Activated naive CD8-positive, alpha-beta T cell treated with anti-CD3 and anti-CD28 coated beads, Interleukin-2, amount 10 ng/mL, durations not matched to agents 7 days and 5 days (primary cell): Measurements from ENCODE around the gene TPCN1. TPM values are rescaled to one million over a fixed set of nuclear protein-coding genes. Genes with fewer than 3 reads are reported as not detected.

Source experiments
- ATAC-seq: fragments of 150-1000 bp; cut with Tn5 transposase; one replicate; pipeline ENCODE4 v1.10.0; 2021; ENCODE audit warnings: low read depth, moderate library complexity
- POLR2A ChIA-PET: fragments of 350-600 bp; sonication (Branson Sonifier 250); formaldehyde crosslinking; loops from one replicate; lab custom pipeline; 2021; ENCODE audit warnings: antibody characterized with exemption; lab: Charles Lee
- DNase-seq: peaks from one replicate; pipeline ENCODE4 v3.0.0; 2021
- H3K27ac Mint-ChIP-seq: one replicate; pipeline ENCODE4 v1.8.0; 2022; ENCODE audit warnings: mild to moderate bottlenecking, mixed read lengths
- H3K27me3 Mint-ChIP-seq: one replicate; pipeline ENCODE4 v1.8.0; 2022; ENCODE audit warnings: mild to moderate bottlenecking, moderate library complexity, mixed read lengths
- H3K36me3 Mint-ChIP-seq: one replicate; pipeline ENCODE4 v1.8.0; 2021; ENCODE audit warnings: mild to moderate bottlenecking, mixed read lengths
- H3K4me1 Mint-ChIP-seq: one replicate; pipeline ENCODE4 v1.8.0; 2021; ENCODE audit warnings: mixed read lengths
- H3K4me3 Mint-ChIP-seq: one replicate; pipeline ENCODE4 v1.8.0; 2022; ENCODE audit warnings: mild to moderate bottlenecking, moderate library complexity, mixed read lengths
- H3K9me3 Mint-ChIP-seq: one replicate; pipeline ENCODE4 v1.8.0; 2021; ENCODE audit warnings: mixed read lengths
- total RNA-seq, 2 experiments: library from RNA; stranded (reverse); gene quantifications; one replicate each; pipeline ENCODE4 v1.2.3, GENCODE V29; 2021

TPCN1 gene
- total RNA-seq, 2 experiments from 2014 or later: 29.9 to 32.0 TPM

- H3K4me3 Mint-ChIP-seq: no peak overlapping the region
- peaks cover 6% of the 10 kb centered on the region for H3K4me1 Mint-ChIP-seq
- POLR2A ChIA-PET: interaction anchor here (0.7 kb wide), 1 partner anchor 109 kb away, joined by 3 read pairs; no protein-coding TSS in a partner anchor
- peaks cover 28% of the 10 kb centered on the region for H3K36me3 Mint-ChIP-seq
- no peaks in the 10 kb centered on the region for H3K27me3 Mint-ChIP-seq
- no peak for DNase-seq
- ATAC-seq: no peak
- H3K27ac Mint-ChIP-seq: no peak overlapping the region
- H3K9me3 Mint-ChIP-seq: no peaks in the 10 kb centered on the region
Observed at GRCh38 chr12:113316155-113316554, 94.9 kb downstream of the TPCN1 start.

DNA sequence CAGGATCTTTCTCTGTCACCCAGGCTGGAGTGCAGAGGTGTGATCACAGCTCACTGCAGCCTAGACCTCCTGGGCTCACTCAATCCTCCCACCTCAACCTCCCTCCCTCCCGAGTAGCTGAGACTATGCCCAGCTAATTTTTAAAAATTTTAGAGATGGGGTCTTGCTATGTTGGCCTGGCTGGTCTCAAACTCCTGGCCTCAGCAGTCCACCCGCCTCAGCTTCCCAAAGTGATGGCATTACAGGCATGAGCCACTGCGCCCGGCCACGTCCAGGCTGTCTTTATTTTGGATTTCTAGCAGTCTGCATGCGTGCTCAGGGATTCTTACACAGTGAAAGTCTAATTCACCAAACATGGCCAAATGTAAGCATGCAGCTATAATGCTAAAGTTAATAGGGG, 95.9 kb downstream of the TPCN1 start:
- DNase-seq (no peak), ATAC-seq (no peak)
- Mint-ChIP-seq H3K36me3 (peaks cover 28% of the 10 kb centered on the region), H3K9me3 (no peaks in the 10 kb centered on the region), H3K27ac (no peak overlapping the region), H3K27me3 (no peaks in the 10 kb centered on the region), H3K4me3 (no peak overlapping the region), H3K4me1 (peaks cover 4% of the 10 kb centered on the region)
- POLR2A ChIA-PET: interaction anchor here (0.6 to 1.0 kb wide), 2 partner anchors 18 to 83 kb away, joined by 3 read pairs; partner anchors contain the start of gene SLC8B1

GRCh38 chr12:113318046-113318656, 96.9 kb downstream of the TPCN1 start:
- H3K36me3 Mint-ChIP-seq: peaks cover 38% of the 10 kb centered on the region
- H3K4me3 Mint-ChIP-seq: no peak overlapping the region
- DNase-seq (no peak), ATAC-seq (no peak)
- no peak overlapping the region for H3K27ac Mint-ChIP-seq
- POLR2A ChIA-PET: no interaction called here
- no peaks in the 10 kb centered on the region for H3K9me3 Mint-ChIP-seq
- peaks cover 4% of the 10 kb centered on the region for H3K4me1 Mint-ChIP-seq
- no peaks in the 10 kb centered on the region for H3K27me3 Mint-ChIP-seq

DNA sequence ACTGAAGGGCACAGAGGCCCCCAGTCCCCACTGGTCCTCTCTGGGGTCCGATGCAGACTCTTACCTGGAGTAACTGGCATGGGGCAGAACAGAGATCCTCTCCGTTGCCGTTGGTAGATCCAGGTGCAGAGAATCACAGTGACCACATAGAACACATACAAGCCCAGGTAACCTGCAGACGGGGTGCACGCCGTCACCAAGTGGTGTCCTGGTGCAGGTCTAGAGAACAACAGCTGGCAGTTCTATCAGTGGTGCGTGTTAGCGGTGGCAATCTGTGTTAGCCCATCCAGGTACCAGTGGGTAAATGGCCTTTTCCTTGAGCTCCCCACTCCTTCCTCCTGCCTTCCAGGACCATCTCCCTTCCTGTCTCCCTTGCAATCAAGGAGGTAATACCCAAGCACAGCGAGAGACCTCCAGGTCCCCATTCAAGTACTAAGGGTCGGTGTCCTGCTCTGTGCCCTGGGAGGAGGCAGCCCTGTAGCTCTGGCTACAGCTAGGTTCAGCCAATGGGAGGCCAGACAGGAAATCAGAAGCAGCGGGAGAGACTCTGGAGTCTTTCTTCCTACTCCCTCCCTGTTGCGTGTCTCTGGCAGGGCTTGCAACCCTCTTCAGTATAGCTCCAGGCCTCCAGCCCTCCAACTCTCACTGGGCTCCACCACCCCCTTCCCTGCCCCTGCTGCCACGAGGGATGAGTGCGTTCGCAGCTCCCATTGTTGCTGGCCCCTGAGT, 97.8 kb downstream of the TPCN1 start:
- peak overlapping the region; percentile 67 for H3K27ac Mint-ChIP-seq
- no peak overlapping the region for H3K4me3 Mint-ChIP-seq
- H3K36me3 Mint-ChIP-seq: peaks cover 42% of the 10 kb centered on the region
- POLR2A ChIA-PET: interaction anchor here (1.1 kb wide), 1 partner anchor 122 kb away, joined by 4 read pairs; no protein-coding TSS in a partner anchor
- DNase-seq: no peak
- H3K9me3 Mint-ChIP-seq: no peaks in the 10 kb centered on the region
- no peak for ATAC-seq
- H3K4me1 Mint-ChIP-seq: peaks cover 4% of the 10 kb centered on the region
- no peaks in the 10 kb centered on the region for H3K27me3 Mint-ChIP-seq

DNA sequence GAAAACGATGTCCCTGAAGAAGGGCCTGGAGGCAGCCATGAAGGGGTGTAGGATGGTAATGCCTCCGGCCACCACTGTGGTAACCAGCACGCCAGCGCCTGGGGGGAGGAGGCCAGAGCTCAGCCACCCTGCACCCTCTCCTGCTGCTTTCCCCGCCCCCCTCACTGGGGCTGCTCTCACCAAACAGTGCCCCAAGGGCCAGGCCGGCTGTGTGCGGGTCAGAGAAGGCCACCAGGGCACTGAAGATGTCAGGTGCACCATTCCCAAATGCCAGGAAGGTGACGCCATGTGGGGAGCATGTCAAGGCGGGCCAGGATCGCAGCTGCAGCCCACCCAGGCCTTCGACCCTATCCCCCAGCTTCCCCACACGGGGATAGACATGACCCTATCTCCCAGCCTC, 99.1 kb downstream of the TPCN1 start:
- no peaks in the 10 kb centered on the region for H3K27me3 Mint-ChIP-seq
- no peak overlapping the region for H3K27ac Mint-ChIP-seq
- peaks cover 46% of the 10 kb centered on the region for H3K36me3 Mint-ChIP-seq

GRCh38 chr12:113322343-113322742, 101.1 kb downstream of the TPCN1 start:
- Mint-ChIP-seq H3K36me3 (peaks cover 50% of the 10 kb centered on the region), H3K27me3 (no peaks in the 10 kb centered on the region), H3K9me3 (no peaks in the 10 kb centered on the region), H3K27ac (no peak overlapping the region), H3K4me1 (no peaks in the 10 kb centered on the region), H3K4me3 (no peak overlapping the region)
- DNase-seq (no peak), ATAC-seq (no peak)
- POLR2A ChIA-PET: no interaction called here

More for the DNA sequence above, 99.1 kb downstream of the TPCN1 start:
- Mint-ChIP-seq H3K9me3 (no peaks in the 10 kb centered on the region), H3K4me3 (no peak overlapping the region), H3K4me1 (no peaks in the 10 kb centered on the region)
- ATAC-seq (no peak), DNase-seq (no peak)
- POLR2A ChIA-PET: interaction anchor here (1.0 kb wide), 1 partner anchor 17 kb away, joined by 3 read pairs; no protein-coding TSS in a partner anchor

DNA sequence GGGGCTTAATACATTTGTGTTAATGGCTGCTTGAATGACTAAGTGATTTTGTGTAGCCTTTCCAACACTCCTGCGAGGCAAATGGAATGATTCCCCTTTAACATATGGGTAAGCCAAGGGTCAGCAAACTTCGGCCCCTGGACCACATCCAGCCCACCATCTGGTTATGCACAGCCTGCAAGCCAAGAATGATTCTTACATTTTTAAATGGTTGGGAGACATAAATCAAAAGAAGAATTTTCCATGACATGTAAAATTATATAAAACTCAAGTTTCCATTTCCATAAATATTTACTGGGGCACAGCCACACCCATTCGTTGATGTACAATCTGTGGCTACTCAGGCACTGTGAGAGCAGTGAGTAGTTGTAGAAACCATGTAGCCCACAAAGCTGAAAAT, 104.7 kb downstream of the TPCN1 start:
- no peak for DNase-seq
- Mint-ChIP-seq H3K4me3 (no peak overlapping the region), H3K36me3 (peaks cover 41% of the 10 kb centered on the region), H3K9me3 (no peaks in the 10 kb centered on the region), H3K27ac (no peak overlapping the region), H3K27me3 (no peaks in the 10 kb centered on the region), H3K4me1 (peaks cover 6% of the 10 kb centered on the region)
- ATAC-seq: no peak
- POLR2A ChIA-PET: no interaction called here

DNA sequence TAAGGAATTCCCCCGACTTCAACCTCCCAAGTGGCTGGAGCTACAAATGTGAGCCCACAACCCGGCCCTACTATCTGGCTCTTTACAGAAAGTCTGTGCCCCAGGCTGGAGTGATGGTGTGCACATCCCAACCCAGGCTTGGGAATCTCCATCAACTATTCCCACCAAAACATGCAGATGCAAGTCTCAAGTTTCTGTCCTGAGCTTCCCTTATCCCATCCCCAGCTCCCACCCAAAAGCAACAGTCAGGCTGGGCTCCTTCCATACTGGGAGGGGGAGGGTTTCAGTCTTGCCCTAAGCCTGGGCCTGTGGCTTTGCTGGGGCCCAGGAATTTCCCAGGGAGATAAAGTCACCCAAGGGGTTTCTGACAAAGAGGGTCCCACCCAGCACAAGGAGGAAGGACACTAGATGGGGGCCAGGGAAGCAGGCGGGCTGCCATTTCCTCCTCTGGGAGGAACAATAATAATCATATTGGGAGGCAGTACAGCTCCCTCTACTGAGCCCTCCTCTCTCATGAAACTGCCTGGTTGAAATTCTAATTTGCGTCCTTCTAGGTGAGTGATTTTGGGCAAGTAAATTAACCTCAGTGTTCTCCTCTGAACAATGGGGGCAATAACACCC, 105.6 kb downstream of the TPCN1 start:
- H3K4me3 Mint-ChIP-seq: no peak overlapping the region

GRCh38 chr12:113328368-113328889, 107.2 kb downstream of the TPCN1 start:
- H3K27me3 Mint-ChIP-seq: no peaks in the 10 kb centered on the region
- no peak overlapping the region for H3K4me3 Mint-ChIP-seq
- H3K27ac Mint-ChIP-seq: no peak overlapping the region

More for the DNA sequence above, 105.6 kb downstream of the TPCN1 start:
- H3K9me3 Mint-ChIP-seq: no peaks in the 10 kb centered on the region
- H3K27me3 Mint-ChIP-seq: no peaks in the 10 kb centered on the region
- no peak for ATAC-seq
- DNase-seq: no peak
- peaks cover 6% of the 10 kb centered on the region for H3K4me1 Mint-ChIP-seq
- no peak overlapping the region for H3K27ac Mint-ChIP-seq
- peaks cover 42% of the 10 kb centered on the region for H3K36me3 Mint-ChIP-seq
- POLR2A ChIA-PET: interaction anchor here (0.6 kb wide), 1 partner anchor 130 kb away, joined by 12 read pairs; no protein-coding TSS in a partner anchor

GRCh38 chr12:113329022-113329790, 107.9 kb downstream of the TPCN1 start:
- no peak for DNase-seq
- peaks cover 17% of the 10 kb centered on the region for H3K4me1 Mint-ChIP-seq
- H3K36me3 Mint-ChIP-seq: peaks cover 27% of the 10 kb centered on the region
- no peak overlapping the region for H3K27ac Mint-ChIP-seq
- H3K9me3 Mint-ChIP-seq: no peaks in the 10 kb centered on the region
- POLR2A ChIA-PET: no interaction called here
- ATAC-seq: no peak
- H3K27me3 Mint-ChIP-seq: no peaks in the 10 kb centered on the region
- no peak overlapping the region for H3K4me3 Mint-ChIP-seq

More at GRCh38 chr12:113328368-113328889, 107.2 kb downstream of the TPCN1 start:
- Mint-ChIP-seq H3K4me1 (peaks cover 12% of the 10 kb centered on the region), H3K36me3 (peaks cover 30% of the 10 kb centered on the region), H3K9me3 (no peaks in the 10 kb centered on the region)
- no peak for ATAC-seq
- no peak for DNase-seq
- POLR2A ChIA-PET: interaction anchor here (0.7 kb wide), 1 partner anchor 131 kb away, joined by 4 read pairs; no protein-coding TSS in a partner anchor

- DNase-seq (no peak), ATAC-seq (no peak)
- H3K9me3 Mint-ChIP-seq: no peaks in the 10 kb centered on the region
- H3K27ac Mint-ChIP-seq: peak overlapping the region; percentile 62
- H3K4me1 Mint-ChIP-seq: peaks cover 17% of the 10 kb centered on the region
- POLR2A ChIA-PET: no interaction called here
- H3K4me3 Mint-ChIP-seq: no peak overlapping the region
- H3K36me3 Mint-ChIP-seq: peaks cover 26% of the 10 kb centered on the region
- no peaks in the 10 kb centered on the region for H3K27me3 Mint-ChIP-seq
Observed at GRCh38 chr12:113329791-113330417, 108.6 kb downstream of the TPCN1 start.

GRCh38 chr12:113330505-113330904, 109.2 kb downstream of the TPCN1 start:
- POLR2A ChIA-PET: no interaction called here
- H3K27me3 Mint-ChIP-seq: no peaks in the 10 kb centered on the region
- no peaks in the 10 kb centered on the region for H3K9me3 Mint-ChIP-seq
- H3K36me3 Mint-ChIP-seq: peaks cover 23% of the 10 kb centered on the region
- ATAC-seq: no peak
- no peak overlapping the region for H3K4me3 Mint-ChIP-seq
- H3K27ac Mint-ChIP-seq: peak overlapping the region; percentile 22
- no peak for DNase-seq
- peaks cover 19% of the 10 kb centered on the region for H3K4me1 Mint-ChIP-seq
